ENCODE results near the gene IFITM2.

DNA sequence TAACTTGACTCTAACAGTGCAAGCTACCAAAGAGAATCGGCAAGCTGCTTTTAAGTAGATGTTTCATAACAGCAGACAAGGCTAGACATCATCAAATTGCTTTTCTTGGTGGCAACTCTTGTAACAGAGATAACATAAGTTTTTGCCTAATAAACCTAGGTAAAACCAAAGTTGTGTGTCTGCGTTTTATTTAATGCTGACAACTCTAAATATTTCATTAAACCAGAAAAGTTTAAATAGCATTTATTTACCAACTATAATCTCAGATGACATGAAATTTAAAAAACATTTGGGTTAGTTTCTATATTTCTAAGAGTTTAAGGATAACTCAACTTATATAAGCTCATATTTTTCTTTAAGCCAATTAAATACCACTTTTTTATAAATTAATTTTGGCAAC lies 32.3 kb downstream of the IFITM2 start:
- no peak for TF ChIP-seq SUZ12 (IDR thresholded peaks at IDR 0.05; ENCODE audit: extremely low read depth, insufficient read depth, insufficient read length)
- TF ChIP-seq YY1 (IDR thresholded peaks at IDR 0.05; ENCODE audit: insufficient read depth, insufficient read length) = no peak

Data from NT2/D1 (cell line).